SK-N-SH (cell line): ENCODE results near the gene IL22RA1. TPM values are rescaled to one million over a fixed set of nuclear protein-coding genes. Genes with fewer than 3 reads are reported as not detected.

ENCODE experiments used
- CTCF ChIA-PET: fragments of 300-600, 350-600 bp; formaldehyde crosslinking; extraction: SDS; loops from one replicate; lab custom pipeline; 2021; lab: Yijun Ruan, JAX
- POLR2A ChIA-PET: fragments of 350-600 bp; sonication (Branson Sonifier 250); formaldehyde crosslinking; extraction: SDS; loops from one replicate; lab custom pipeline; 2020; ENCODE audit warnings: antibody characterized with exemption, inconsistent platforms; lab: Yijun Ruan, JAX
- DNase-seq: peaks from one replicate; pipeline ENCODE4 v3.0.0; 2012
- H2AFZ ChIP-seq: fragments of 200-600 bp; sonication (generic); 2 replicates; pipeline ENCODE4 v1.8.1; 2016; ENCODE audit warnings: antibody characterized with exemption, mild to moderate bottlenecking, low read depth
- H3F3A ChIP-seq: fragments of 200-600 bp; sonication (generic); replicated peaks from 2 replicates; pipeline ENCODE3; 2016; ENCODE audit warnings: antibody characterized with exemption, mild to moderate bottlenecking; ENCODE audit not compliant: insufficient read depth
- H3K27ac ChIP-seq, 2 experiments: fragments of 200-500 bp in 1 of 2; fragments of 200-600 bp in 1 of 2; sonication (Bioruptor generic) in 1 of 2; sonication (generic), shearing (Covaris generic) in 1 of 2; 2 replicates each; pipeline versions ENCODE4 v1.5.1 to v1.6.1; 2014 to 2016; ENCODE audit warnings: low read depth in 2 of 2, inconsistent platforms in 1 of 2, low read length in 1 of 2, mild to moderate bottlenecking in 1 of 2, mixed read lengths in 1 of 2
- H3K27me3 ChIP-seq: fragments of 200-600 bp; sonication (generic), shearing (Covaris generic); 2 replicates; pipeline ENCODE4 v1.6.1; 2016; ENCODE audit warnings: mixed run types; ENCODE audit not compliant: insufficient read depth
- H3K36me3 ChIP-seq, 2 experiments: fragments of 200-500 bp in 1 of 2; fragments of 200-600 bp in 1 of 2; sonication (Bioruptor generic) in 1 of 2; sonication (generic) in 1 of 2; replicated peaks in 1 of 2; 2 replicates each; pipeline versions ENCODE3 to v1.5.1; 2014 to 2016; ENCODE audit warnings: low read length in 1 of 2, mild to moderate bottlenecking in 1 of 2; ENCODE audit not compliant: insufficient read depth in 2 of 2, control insufficient read depth in 1 of 2
- H3K4me1 ChIP-seq, 2 experiments: fragments of 200-500 bp in 1 of 2; fragments of 200-600 bp in 1 of 2; sonication (Bioruptor generic) in 1 of 2; sonication (generic), shearing (Covaris generic) in 1 of 2; 2 replicates each; pipeline versions ENCODE4 v1.5.1 to v1.6.1; 2014 to 2016; ENCODE audit warnings: low read depth in 1 of 2, low read length in 1 of 2, mixed run types in 1 of 2; ENCODE audit not compliant: insufficient read depth in 2 of 2, control insufficient read depth in 1 of 2
- H3K4me2 ChIP-seq: fragments of 200-600 bp; sonication (generic), shearing (Covaris generic); 2 replicates; pipeline ENCODE4 v1.6.1; 2017; ENCODE audit warnings: mixed run types
- H3K4me3 ChIP-seq, 2 experiments: fragments of 200-500 bp in 1 of 2; fragments of 200-600 bp in 1 of 2; sonication (Bioruptor generic) in 1 of 2; sonication (generic), shearing (Covaris generic) in 1 of 2; 2 replicates each; pipeline versions ENCODE4 v1.5.1 to v1.8.1; 2014 to 2016; ENCODE audit warnings: low read depth in 2 of 2, inconsistent platforms in 1 of 2, low read length in 1 of 2, mild to moderate bottlenecking in 1 of 2, mixed read lengths in 1 of 2, moderate library complexity in 1 of 2
- H3K79me2 ChIP-seq: fragments of 200-600 bp; sonication (generic); 2 replicates; pipeline ENCODE4 v1.8.1; 2017; ENCODE audit warnings: mild to moderate bottlenecking; ENCODE audit not compliant: insufficient read depth
- H3K9ac ChIP-seq: fragments of 200-600 bp; sonication (generic); 2 replicates; pipeline ENCODE4 v1.6.1; 2017; ENCODE audit warnings: mixed run types
- H3K9me2 ChIP-seq: fragments of 200-600 bp; sonication (generic); 2 replicates; pipeline ENCODE4 v1.6.1; 2017; ENCODE audit warnings: mixed run types
- H3K9me3 ChIP-seq: fragments of 200-600 bp; sonication (generic); 2 replicates; pipeline ENCODE4 v1.6.1; 2017; ENCODE audit warnings: mixed run types, mild to moderate bottlenecking, moderate library complexity
- H4K20me1 ChIP-seq: fragments of 200-600 bp; sonication (generic); 2 replicates; pipeline ENCODE4 v1.6.1; 2017; ENCODE audit warnings: mild to moderate bottlenecking, mixed run types; ENCODE audit not compliant: insufficient read depth
- CHD2 ChIP-seq: fragments of 150-350 bp; IDR thresholded peaks from 2 replicates; pipeline ENCODE4 v1.6.1; 2018; ENCODE audit warnings: low read length; ENCODE audit not compliant: partially characterized antibody
- ELF1 ChIP-seq: IDR thresholded peaks from 2 replicates; pipeline ENCODE4 v1.4.0; 2012
- FOXJ3 ChIP-seq: sonication (generic); formaldehyde crosslinking; IDR thresholded peaks from 2 replicates; pipeline ENCODE4 v1.5.1; 2020; ENCODE audit warnings: mild to moderate bottlenecking, missing genetic modification reagents
- JUND ChIP-seq: IDR thresholded peaks from 2 replicates; pipeline ENCODE4 v1.4.0; 2012
- MEF2A ChIP-seq: IDR thresholded peaks from 2 replicates; pipeline ENCODE4 v1.4.0; 2012; ENCODE audit warnings: low read depth, borderline replicate concordance
- POLR2AphosphoS5 ChIP-seq: IDR thresholded peaks from 2 replicates; pipeline ENCODE4 v1.6.1; 2012; ENCODE audit warnings: low read depth, low read length
- RCOR1 ChIP-seq: fragments of 150-350 bp; IDR thresholded peaks from 2 replicates; pipeline ENCODE4 v1.6.1; 2017; ENCODE audit warnings: antibody characterized with exemption, low read length
- RFX5 ChIP-seq: IDR thresholded peaks from 2 replicates; pipeline ENCODE4 v1.6.1; 2012; ENCODE audit warnings: mild to moderate bottlenecking, improper control_type of control experiment, low read length
- USF2 ChIP-seq: fragments of 150-350 bp; IDR thresholded peaks from 2 replicates; pipeline ENCODE4 v1.6.1; 2017; ENCODE audit warnings: antibody characterized with exemption, low read length, low read depth, borderline replicate concordance
- YY1 ChIP-seq: IDR thresholded peaks from 2 replicates; pipeline ENCODE4 v1.4.0; 2012; ENCODE audit warnings: low read depth, mild to moderate bottlenecking
- ZBTB33 ChIP-seq: IDR thresholded peaks from 2 replicates; pipeline ENCODE4 v1.4.0; 2012; ENCODE audit warnings: low read depth, borderline replicate concordance
- WGBS: methylation state at CpG from one replicate; pipeline ENCODE4 v1.1.6; 2017; ENCODE audit warnings: low lambda C conversion rate; 5-methylcytosine and 5-hydroxymethylcytosine counted together
- polyA plus RNA-seq, 3 experiments: library from polyadenylated mRNA; depleted of rRNA; stranded (reverse); fragments of >200 nt; gene quantifications; 2 replicates each; pipeline ENCODE4 v1.2.3, GENCODE V29; 2012
- TF ChIP-seq, protein P1 (sequence below): fragments of 200-600 bp; sonication (generic); IDR thresholded peaks from 2 replicates; pipeline ENCODE4 v1.6.1; 2017; ENCODE audit warnings: antibody characterized with exemption, mild to moderate bottlenecking, moderate library complexity
- TF ChIP-seq, protein P2 (sequence below): fragments of 150-350 bp; IDR thresholded peaks from 2 replicates; pipeline ENCODE4 v1.6.1; 2016; ENCODE audit warnings: mild to moderate bottlenecking, low read depth, low read length
- TF ChIP-seq, protein P3 (sequence below): IDR thresholded peaks from 2 replicates; pipeline ENCODE4 v1.4.0; 2012; ENCODE audit warnings: low read depth, borderline replicate concordance

The IL22RA1 gene
- polyA plus RNA-seq, 1 of the 3 experiments (the other 2 are of a cell fraction), result 0.03 TPM

DNA sequence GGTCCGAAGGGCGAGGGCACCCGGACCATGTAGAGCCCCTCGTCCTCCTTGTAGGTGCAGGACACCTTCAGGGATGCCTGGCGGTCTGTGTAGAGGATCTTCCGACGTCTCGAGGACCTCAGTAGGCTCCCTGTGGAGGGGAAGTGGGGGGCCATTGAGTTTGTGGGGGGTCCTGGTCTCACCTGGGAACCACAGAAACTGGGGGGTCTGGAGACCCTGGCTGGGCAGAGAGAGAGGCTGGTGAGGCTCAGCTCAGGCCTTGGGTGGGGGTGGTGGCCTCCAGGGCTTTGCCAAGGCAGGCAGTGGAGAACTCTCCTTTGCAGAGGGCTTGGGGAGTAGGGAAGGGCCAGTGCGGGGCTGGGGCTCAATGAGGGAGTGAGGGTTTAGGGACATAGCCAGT, 50.0 kb downstream of the IL22RA1 start:
- Histone ChIP-seq H3K4me3 (no peak overlapping the region), H3K4me1 (no peaks in the 10 kb centered on the region), H4K20me1 (no peaks in the 10 kb centered on the region), H3K9ac (no peak overlapping the region), H3K4me2 (no peak overlapping the region), H3F3A (no peaks in the 10 kb centered on the region), H2AFZ (no peak overlapping the region), H3K27me3 (no peaks in the 10 kb centered on the region; the same call in 1 of the 2 replicates), H3K36me3 (no peaks in the 10 kb centered on the region), H3K9me2 (no peaks in the 10 kb centered on the region), H3K79me2 (no peaks in the 10 kb centered on the region), H3K9me3 (no peaks in the 10 kb centered on the region), H3K27ac (no peak overlapping the region)
- 94% methylated on average over 4 of the region's 9 CpGs for WGBS
- ChIA-PET POLR2A (no interaction called here), CTCF (interaction anchor here (0.7 to 1.7 kb wide), 4 partner anchors 10 to 298 kb away, joined by 3 to 7 read pairs (median 4); no protein-coding TSS in a partner anchor)
- no peak for TF ChIP-seq YY1
- TF ChIP-seq USF2, result no peak
- TF ChIP-seq, protein P1, sequence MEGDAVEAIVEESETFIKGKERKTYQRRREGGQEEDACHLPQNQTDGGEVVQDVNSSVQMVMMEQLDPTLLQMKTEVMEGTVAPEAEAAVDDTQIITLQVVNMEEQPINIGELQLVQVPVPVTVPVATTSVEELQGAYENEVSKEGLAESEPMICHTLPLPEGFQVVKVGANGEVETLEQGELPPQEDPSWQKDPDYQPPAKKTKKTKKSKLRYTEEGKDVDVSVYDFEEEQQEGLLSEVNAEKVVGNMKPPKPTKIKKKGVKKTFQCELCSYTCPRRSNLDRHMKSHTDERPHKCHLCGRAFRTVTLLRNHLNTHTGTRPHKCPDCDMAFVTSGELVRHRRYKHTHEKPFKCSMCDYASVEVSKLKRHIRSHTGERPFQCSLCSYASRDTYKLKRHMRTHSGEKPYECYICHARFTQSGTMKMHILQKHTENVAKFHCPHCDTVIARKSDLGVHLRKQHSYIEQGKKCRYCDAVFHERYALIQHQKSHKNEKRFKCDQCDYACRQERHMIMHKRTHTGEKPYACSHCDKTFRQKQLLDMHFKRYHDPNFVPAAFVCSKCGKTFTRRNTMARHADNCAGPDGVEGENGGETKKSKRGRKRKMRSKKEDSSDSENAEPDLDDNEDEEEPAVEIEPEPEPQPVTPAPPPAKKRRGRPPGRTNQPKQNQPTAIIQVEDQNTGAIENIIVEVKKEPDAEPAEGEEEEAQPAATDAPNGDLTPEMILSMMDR, result no peak
- TF ChIP-seq, protein P2, sequence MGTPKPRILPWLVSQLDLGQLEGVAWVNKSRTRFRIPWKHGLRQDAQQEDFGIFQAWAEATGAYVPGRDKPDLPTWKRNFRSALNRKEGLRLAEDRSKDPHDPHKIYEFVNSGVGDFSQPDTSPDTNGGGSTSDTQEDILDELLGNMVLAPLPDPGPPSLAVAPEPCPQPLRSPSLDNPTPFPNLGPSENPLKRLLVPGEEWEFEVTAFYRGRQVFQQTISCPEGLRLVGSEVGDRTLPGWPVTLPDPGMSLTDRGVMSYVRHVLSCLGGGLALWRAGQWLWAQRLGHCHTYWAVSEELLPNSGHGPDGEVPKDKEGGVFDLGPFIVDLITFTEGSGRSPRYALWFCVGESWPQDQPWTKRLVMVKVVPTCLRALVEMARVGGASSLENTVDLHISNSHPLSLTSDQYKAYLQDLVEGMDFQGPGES, result no peak
- TF ChIP-seq MEF2A, result no peak
- no peak for TF ChIP-seq ELF1
- TF ChIP-seq RCOR1, result no peak
- no peak for DNase-seq

GRCh38 chr1:24091971-24092482, 50.9 kb downstream of the IL22RA1 start:
- Histone ChIP-seq H2AFZ (no peak overlapping the region), H4K20me1 (no peaks in the 10 kb centered on the region), H3K4me2 (no peak overlapping the region), H3F3A (no peaks in the 10 kb centered on the region), H3K79me2 (no peaks in the 10 kb centered on the region), H3K9me2 (no peaks in the 10 kb centered on the region), H3K9ac (no peak overlapping the region), H3K27me3 (no peaks in the 10 kb centered on the region; the same call in 1 of the 2 replicates), H3K4me1 (no peaks in the 10 kb centered on the region), H3K4me3 (no peak overlapping the region), H3K27ac (no peak overlapping the region), H3K36me3 (no peaks in the 10 kb centered on the region), H3K9me3 (no peaks in the 10 kb centered on the region)
- DNase-seq, result no peak
- TF ChIP-seq FOXJ3 (CRISPR knock-in tag) (no peak), RFX5 (no peak), ZBTB33 (no peak), POLR2AphosphoS5 (no peak), JUND (no peak), MEF2A (no peak), CHD2 (no peak)
- TF ChIP-seq, protein P3, sequence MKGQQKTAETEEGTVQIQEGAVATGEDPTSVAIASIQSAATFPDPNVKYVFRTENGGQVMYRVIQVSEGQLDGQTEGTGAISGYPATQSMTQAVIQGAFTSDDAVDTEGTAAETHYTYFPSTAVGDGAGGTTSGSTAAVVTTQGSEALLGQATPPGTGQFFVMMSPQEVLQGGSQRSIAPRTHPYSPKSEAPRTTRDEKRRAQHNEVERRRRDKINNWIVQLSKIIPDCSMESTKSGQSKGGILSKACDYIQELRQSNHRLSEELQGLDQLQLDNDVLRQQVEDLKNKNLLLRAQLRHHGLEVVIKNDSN, result no peak
- POLR2A ChIA-PET, result no interaction called here
- CTCF ChIA-PET, result no interaction called here
- WGBS, result 77% methylated on average over 7 of the region's 13 CpGs
